ENCODE measurements around the gene TMEM229B. TPM values are rescaled to one million over a fixed set of nuclear protein-coding genes. Genes with fewer than 3 reads are reported as not detected.

Gene TMEM229B
- polyA plus RNA-seq, 2 of the 4 experiments (the other 2 are of a cell fraction), result 0.19 to 0.31 TPM

DNA sequence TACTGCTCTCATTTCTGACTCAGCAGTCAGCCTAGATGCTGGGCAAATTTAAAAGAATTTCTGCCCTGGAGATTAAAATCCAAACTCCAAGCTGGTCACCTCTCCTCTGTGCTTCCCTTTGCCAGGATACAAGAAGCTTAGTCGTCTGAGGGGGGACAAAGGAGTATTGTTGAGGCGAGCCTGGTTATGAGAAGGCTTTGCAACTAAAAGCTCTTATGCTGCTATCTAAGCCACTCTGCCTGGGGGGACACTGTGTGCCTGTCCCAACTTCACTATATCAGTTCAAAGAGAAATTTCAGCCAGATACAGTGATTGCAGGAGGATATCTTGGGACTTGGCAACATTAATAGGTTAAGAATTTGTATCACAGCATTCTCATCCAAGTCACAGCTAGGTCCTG is 33.7 kb upstream of the TMEM229B start:
- H3K4me1 ChIP-seq, result no peaks in the 10 kb centered on the region
- DNase-seq (ENCODE audit: low read depth in 1 of 2, low spot score in 1 of 2) (no peak), FAIRE-seq (no peak), ATAC-seq (no peak)
- ChIA-PET CTCF (interaction anchor here (0.9 to 1.4 kb wide), 3 partner anchors 31 to 96 kb away, joined by 3 to 4 read pairs (median 3); no protein-coding TSS in a partner anchor), POLR2A (no interaction called here)
- no peak overlapping the region for H3K27ac ChIP-seq
- H3K9me3 ChIP-seq, result no peaks in the 10 kb centered on the region
- TF ChIP-seq KDM5A (IDR thresholded peaks at IDR 0.05) (no peak), ZFP36 (IDR thresholded peaks at IDR 0.05; ENCODE audit: borderline replicate concordance, partially characterized antibody) (no peak), JUNB (IDR thresholded peaks at IDR 0.05) (no peak), ZC3H11A (IDR thresholded peaks at IDR 0.05) (no peak), POLR2AphosphoS2 (conservative IDR thresholded peaks at IDR 0.05; ENCODE audit: low read length) (no peak), TP53 (CRISPR knock-in tag; IDR thresholded peaks at IDR 0.05) (no peak), MAZ (IDR thresholded peaks at IDR 0.05; ENCODE audit: borderline replicate concordance, low read depth, low read length) (no peak), ZNF302 (CRISPR knock-in tag; IDR thresholded peaks at IDR 0.05) (no peak), HOXB13 (CRISPR knock-in tag; IDR thresholded peaks at IDR 0.05; ENCODE audit: low read depth) (no peak), HEYL (CRISPR knock-in tag; IDR thresholded peaks at IDR 0.05) (no peak), HOXA7 (CRISPR knock-in tag; IDR thresholded peaks at IDR 0.05) (no peak)
- TF ChIP-seq, protein P1, sequence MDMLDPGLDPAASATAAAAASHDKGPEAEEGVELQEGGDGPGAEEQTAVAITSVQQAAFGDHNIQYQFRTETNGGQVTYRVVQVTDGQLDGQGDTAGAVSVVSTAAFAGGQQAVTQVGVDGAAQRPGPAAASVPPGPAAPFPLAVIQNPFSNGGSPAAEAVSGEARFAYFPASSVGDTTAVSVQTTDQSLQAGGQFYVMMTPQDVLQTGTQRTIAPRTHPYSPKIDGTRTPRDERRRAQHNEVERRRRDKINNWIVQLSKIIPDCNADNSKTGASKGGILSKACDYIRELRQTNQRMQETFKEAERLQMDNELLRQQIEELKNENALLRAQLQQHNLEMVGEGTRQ (IDR thresholded peaks at IDR 0.05), result no peak
- TF ChIP-seq, protein P2, sequence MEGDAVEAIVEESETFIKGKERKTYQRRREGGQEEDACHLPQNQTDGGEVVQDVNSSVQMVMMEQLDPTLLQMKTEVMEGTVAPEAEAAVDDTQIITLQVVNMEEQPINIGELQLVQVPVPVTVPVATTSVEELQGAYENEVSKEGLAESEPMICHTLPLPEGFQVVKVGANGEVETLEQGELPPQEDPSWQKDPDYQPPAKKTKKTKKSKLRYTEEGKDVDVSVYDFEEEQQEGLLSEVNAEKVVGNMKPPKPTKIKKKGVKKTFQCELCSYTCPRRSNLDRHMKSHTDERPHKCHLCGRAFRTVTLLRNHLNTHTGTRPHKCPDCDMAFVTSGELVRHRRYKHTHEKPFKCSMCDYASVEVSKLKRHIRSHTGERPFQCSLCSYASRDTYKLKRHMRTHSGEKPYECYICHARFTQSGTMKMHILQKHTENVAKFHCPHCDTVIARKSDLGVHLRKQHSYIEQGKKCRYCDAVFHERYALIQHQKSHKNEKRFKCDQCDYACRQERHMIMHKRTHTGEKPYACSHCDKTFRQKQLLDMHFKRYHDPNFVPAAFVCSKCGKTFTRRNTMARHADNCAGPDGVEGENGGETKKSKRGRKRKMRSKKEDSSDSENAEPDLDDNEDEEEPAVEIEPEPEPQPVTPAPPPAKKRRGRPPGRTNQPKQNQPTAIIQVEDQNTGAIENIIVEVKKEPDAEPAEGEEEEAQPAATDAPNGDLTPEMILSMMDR (IDR thresholded peaks at IDR 0.05), result no peak
- TF ChIP-seq, protein P3, sequence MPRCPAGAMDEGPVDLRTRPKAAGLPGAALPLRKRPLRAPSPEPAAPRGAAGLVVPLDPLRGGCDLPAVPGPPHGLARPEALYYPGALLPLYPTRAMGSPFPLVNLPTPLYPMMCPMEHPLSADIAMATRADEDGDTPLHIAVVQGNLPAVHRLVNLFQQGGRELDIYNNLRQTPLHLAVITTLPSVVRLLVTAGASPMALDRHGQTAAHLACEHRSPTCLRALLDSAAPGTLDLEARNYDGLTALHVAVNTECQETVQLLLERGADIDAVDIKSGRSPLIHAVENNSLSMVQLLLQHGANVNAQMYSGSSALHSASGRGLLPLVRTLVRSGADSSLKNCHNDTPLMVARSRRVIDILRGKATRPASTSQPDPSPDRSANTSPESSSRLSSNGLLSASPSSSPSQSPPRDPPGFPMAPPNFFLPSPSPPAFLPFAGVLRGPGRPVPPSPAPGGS (IDR thresholded peaks at IDR 0.05), result no peak
- H3K4me2 ChIP-seq, result no peak overlapping the region
- 39% methylated on average over 2 of the region's 2 CpGs for WGBS (ENCODE audit: missing lambda C conversion rate)
- H3K4me3 ChIP-seq, result no peak overlapping the region

DNA sequence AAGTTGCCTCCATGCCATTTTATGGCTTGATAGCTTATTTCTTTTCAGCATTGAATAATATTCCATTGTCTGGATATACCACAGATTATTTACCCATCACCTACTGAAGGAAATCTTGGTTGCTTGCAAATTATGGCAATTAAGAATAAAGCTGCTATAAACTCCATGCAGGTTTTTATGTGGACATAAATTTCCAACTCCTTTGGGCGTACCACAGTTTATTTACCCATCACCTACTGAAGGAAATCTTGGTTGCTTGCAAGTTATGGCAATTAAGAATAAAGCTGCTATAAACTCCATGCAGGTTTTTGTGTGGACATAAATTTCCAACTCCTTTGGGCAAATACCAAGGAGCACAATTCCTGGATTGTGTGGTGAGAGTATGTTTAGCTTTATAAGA is 32.0 kb upstream of the TMEM229B start:
- no peak overlapping the region for H3K27ac ChIP-seq
- 32% methylated on average over 1 of the region's 1 CpG for WGBS (ENCODE audit: missing lambda C conversion rate)
- POLR2A ChIA-PET, result no interaction called here
- no peaks in the 10 kb centered on the region for H3K4me1 ChIP-seq
- FAIRE-seq, result no peak
- H3K4me3 ChIP-seq, result no peak overlapping the region
- no peak for ATAC-seq
- H3K4me2 ChIP-seq, result no peak overlapping the region
- CTCF ChIA-PET, result interaction anchor here (0.6 to 1.2 kb wide), 3 partner anchors 51 to 123 kb away, joined by 3 to 8 read pairs (median 3); no protein-coding TSS in a partner anchor
- TF ChIP-seq, protein P3 (IDR thresholded peaks at IDR 0.05), result no peak
- no peak for TF ChIP-seq EHMT2 (IDR thresholded peaks at IDR 0.05; ENCODE audit: low read depth)
- TF ChIP-seq RARB (CRISPR knock-in tag; IDR thresholded peaks at IDR 0.05), result no peak
- TF ChIP-seq, protein P4, sequence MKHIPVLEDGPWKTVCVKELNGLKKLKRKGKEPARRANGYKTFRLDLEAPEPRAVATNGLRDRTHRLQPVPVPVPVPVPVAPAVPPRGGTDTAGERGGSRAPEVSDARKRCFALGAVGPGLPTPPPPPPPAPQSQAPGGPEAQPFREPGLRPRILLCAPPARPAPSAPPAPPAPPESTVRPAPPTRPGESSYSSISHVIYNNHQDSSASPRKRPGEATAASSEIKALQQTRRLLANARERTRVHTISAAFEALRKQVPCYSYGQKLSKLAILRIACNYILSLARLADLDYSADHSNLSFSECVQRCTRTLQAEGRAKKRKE (CRISPR knock-in tag; IDR thresholded peaks at IDR 0.05; ENCODE audit: low read depth), result no peak
- TF ChIP-seq SREBF2 (IDR thresholded peaks at IDR 0.05), result no peak
- TF ChIP-seq, protein P5, sequence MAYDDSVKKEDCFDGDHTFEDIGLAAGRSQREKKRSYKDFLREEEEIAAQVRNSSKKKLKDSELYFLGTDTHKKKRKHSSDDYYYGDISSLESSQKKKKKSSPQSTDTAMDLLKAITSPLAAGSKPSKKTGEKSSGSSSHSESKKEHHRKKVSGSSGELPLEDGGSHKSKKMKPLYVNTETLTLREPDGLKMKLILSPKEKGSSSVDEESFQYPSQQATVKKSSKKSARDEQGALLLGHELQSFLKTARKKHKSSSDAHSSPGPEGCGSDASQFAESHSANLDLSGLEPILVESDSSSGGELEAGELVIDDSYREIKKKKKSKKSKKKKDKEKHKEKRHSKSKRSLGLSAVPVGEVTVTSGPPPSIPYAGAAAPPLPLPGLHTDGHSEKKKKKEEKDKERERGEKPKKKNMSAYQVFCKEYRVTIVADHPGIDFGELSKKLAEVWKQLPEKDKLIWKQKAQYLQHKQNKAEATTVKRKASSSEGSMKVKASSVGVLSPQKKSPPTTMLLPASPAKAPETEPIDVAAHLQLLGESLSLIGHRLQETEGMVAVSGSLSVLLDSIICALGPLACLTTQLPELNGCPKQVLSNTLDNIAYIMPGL (CRISPR knock-in tag; IDR thresholded peaks at IDR 0.05; ENCODE audit: borderline replicate concordance), result no peak
- TF ChIP-seq RFX5 (IDR thresholded peaks at IDR 0.05), result no peak
- no peak for TF ChIP-seq NFE2L2 (conservative IDR thresholded peaks at IDR 0.05; ENCODE audit: low read length)
- no peak for TF ChIP-seq NPAS2 (CRISPR knock-in tag; IDR thresholded peaks at IDR 0.05; ENCODE audit: borderline replicate concordance)
- TF ChIP-seq CBX8 (IDR thresholded peaks at IDR 0.05), result no peak
- TF ChIP-seq KDM5A (IDR thresholded peaks at IDR 0.05), result no peak
- TF ChIP-seq POLR2AphosphoS2 (conservative IDR thresholded peaks at IDR 0.05; ENCODE audit: low read length), result no peak
- TF ChIP-seq HOXB13 (CRISPR knock-in tag; IDR thresholded peaks at IDR 0.05; ENCODE audit: low read depth), result no peak
- TF ChIP-seq FOSL2 (IDR thresholded peaks at IDR 0.05), result no peak
- no peak for TF ChIP-seq FOSL2 (CRISPR knock-in tag; IDR thresholded peaks at IDR 0.05)
- no peak for TF ChIP-seq POLR2A (IDR thresholded peaks at IDR 0.05; ENCODE audit: low read length)
- TF ChIP-seq HEYL (CRISPR knock-in tag; IDR thresholded peaks at IDR 0.05), result no peak
- no peak for TF ChIP-seq MYC (IDR thresholded peaks at IDR 0.05; ENCODE audit: borderline replicate concordance, low read length)
- TF ChIP-seq, protein P6, sequence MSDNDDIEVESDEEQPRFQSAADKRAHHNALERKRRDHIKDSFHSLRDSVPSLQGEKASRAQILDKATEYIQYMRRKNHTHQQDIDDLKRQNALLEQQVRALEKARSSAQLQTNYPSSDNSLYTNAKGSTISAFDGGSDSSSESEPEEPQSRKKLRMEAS (IDR thresholded peaks at IDR 0.05), result no peak
- no peaks in the 10 kb centered on the region for H3K9me3 ChIP-seq
- DNase-seq (ENCODE audit: low read depth in 1 of 2, low spot score in 1 of 2), result no peak

All from A549 (cell line).